Neural progenitor cell (in vitro differentiated cells): ENCODE measurements around the gene RABAC1.

Experiments used
- EZH2 ChIP-seq: fragments of 200-600 bp; sonication (generic); IDR thresholded peaks from 2 replicates; pipeline ENCODE4 v1.6.1; 2017; ENCODE audit warnings: antibody characterized with exemption, mild to moderate bottlenecking, moderate library complexity
- EZH2phosphoT487 ChIP-seq: fragments of 200-600 bp; sonication (generic); IDR thresholded peaks from 2 replicates; pipeline ENCODE4 v1.6.1; 2017; ENCODE audit warnings: antibody characterized with exemption
- TF ChIP-seq, protein P1 (sequence below): fragments of 200-600 bp; sonication (generic); IDR thresholded peaks from 2 replicates; pipeline ENCODE4 v1.5.1; 2017; ENCODE audit warnings: antibody characterized with exemption, mild to moderate bottlenecking

DNA sequence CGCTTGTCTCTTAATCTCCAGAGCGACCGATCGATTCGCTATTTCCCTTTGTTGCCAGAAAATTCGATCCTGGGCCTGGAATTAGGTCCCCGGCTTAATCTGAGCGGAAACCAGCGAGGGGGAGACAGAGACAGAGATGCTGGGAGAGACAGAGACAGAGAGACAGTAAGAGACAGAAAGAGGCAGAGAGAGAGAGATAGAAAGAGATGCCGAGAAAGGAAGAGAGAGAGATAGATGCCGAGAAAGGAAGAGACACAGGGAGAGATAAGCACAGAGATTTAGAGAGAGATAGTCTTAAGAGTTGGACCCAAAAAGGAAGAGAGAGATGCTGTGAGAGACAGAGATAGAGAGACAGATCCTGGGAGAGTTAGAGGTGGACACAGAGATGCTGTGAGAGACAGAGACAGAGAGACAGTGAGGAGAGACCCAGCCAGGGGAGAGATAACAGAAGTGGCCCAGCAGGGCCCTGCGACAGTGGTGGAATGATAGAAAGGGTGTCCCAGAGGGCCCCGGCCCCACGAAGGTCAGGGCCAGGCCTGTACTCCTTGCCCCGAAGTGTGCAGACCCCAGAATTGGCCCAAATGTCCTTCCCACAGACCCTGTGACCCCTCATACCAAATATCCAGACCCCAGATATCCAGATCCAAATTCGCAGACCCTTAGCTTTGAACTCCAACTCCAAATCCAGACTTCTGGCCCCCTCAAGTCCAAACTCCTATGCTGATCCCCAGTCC is 32.2 kb downstream of the RABAC1 start:
- TF ChIP-seq, protein P1, sequence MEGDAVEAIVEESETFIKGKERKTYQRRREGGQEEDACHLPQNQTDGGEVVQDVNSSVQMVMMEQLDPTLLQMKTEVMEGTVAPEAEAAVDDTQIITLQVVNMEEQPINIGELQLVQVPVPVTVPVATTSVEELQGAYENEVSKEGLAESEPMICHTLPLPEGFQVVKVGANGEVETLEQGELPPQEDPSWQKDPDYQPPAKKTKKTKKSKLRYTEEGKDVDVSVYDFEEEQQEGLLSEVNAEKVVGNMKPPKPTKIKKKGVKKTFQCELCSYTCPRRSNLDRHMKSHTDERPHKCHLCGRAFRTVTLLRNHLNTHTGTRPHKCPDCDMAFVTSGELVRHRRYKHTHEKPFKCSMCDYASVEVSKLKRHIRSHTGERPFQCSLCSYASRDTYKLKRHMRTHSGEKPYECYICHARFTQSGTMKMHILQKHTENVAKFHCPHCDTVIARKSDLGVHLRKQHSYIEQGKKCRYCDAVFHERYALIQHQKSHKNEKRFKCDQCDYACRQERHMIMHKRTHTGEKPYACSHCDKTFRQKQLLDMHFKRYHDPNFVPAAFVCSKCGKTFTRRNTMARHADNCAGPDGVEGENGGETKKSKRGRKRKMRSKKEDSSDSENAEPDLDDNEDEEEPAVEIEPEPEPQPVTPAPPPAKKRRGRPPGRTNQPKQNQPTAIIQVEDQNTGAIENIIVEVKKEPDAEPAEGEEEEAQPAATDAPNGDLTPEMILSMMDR = no peak
- TF ChIP-seq EZH2 = peak; percentile 17
- TF ChIP-seq EZH2phosphoT487 = no peak
